ENCODE results near the gene FAM107B. TPM values are rescaled to one million over a fixed set of nuclear protein-coding genes. Genes with fewer than 3 reads are reported as not detected.

FAM107B gene
- total RNA-seq, 1 donor from 2014 or later, result 286 TPM

- POLR2A ChIA-PET, result interaction anchor here (0.7 to 3.5 kb wide), 25 partner anchors 9 to 239 kb away, joined by 3 to 14 read pairs (median 6); partner anchors contain the start of genes CDNF, HSPA14 and MSANTD7
- Mint-ChIP-seq H3K4me1 (peaks cover 76% of the 10 kb centered on the region), H3K27me3 (no peaks in the 10 kb centered on the region), H3K36me3 (ENCODE audit: low read depth) (peaks cover 86% of the 10 kb centered on the region), H3K9me3 (no peaks in the 10 kb centered on the region), H3K27ac (peak overlapping the region; percentile 75), H3K4me3 (peak overlapping the region; percentile 29)
- intact Hi-C loops (cut with micrococcal nuclease), result no loop called here
- CTCF ChIA-PET, result interaction anchor here (0.7 to 2.0 kb wide), 3 partner anchors 10 to 248 kb away, joined by 3 to 8 read pairs (median 3); no protein-coding TSS in a partner anchor
- ATAC-seq (ENCODE audit: low read depth) (no peak), DNase-seq (no peak)
- TF ChIP-seq CTCF (IDR thresholded peaks at IDR 0.05), result no peak
Measured at GRCh38 chr10:14598809-14599764, 175.6 kb downstream of the FAM107B start.

- ATAC-seq (ENCODE audit: low read depth) (no peak), DNase-seq (no peak)
- POLR2A ChIA-PET, result interaction anchor here (0.6 to 2.1 kb wide), 5 partner anchors 10 to 243 kb away, joined by 3 to 7 read pairs (median 4); partner anchors contain the start of genes CDNF, HSPA14 and MSANTD7
- H3K27me3 Mint-ChIP-seq, result no peaks in the 10 kb centered on the region
- H3K27ac Mint-ChIP-seq, result peak overlapping the region; percentile 66
- TF ChIP-seq CTCF (IDR thresholded peaks at IDR 0.05), result no peak
- H3K9me3 Mint-ChIP-seq, result no peaks in the 10 kb centered on the region
- CTCF ChIA-PET, result no interaction called here
- H3K4me1 Mint-ChIP-seq, result peaks cover 81% of the 10 kb centered on the region
- peaks cover 87% of the 10 kb centered on the region for H3K36me3 Mint-ChIP-seq (ENCODE audit: low read depth)
- intact Hi-C loops (cut with micrococcal nuclease), result no loop called here
- H3K4me3 Mint-ChIP-seq, result no peak overlapping the region
Measured at GRCh38 chr10:14595526-14596182, 179.0 kb downstream of the FAM107B start.

GRCh38 chr10:14594878-14595525 is 179.7 kb downstream of the FAM107B start:
- ChIA-PET POLR2A (interaction anchor here (0.6 to 2.1 kb wide), 7 partner anchors 11 to 243 kb away, joined by 3 to 7 read pairs (median 5); partner anchors contain the start of genes CDNF, HSPA14 and MSANTD7), CTCF (no interaction called here)
- peaks cover 81% of the 10 kb centered on the region for H3K4me1 Mint-ChIP-seq
- no peaks in the 10 kb centered on the region for H3K27me3 Mint-ChIP-seq
- TF ChIP-seq CTCF (IDR thresholded peaks at IDR 0.05), result no peak
- H3K4me3 Mint-ChIP-seq, result no peak overlapping the region
- H3K36me3 Mint-ChIP-seq (ENCODE audit: low read depth), result peaks cover 88% of the 10 kb centered on the region
- DNase-seq (no peak), ATAC-seq (ENCODE audit: low read depth) (no peak)
- no peaks in the 10 kb centered on the region for H3K9me3 Mint-ChIP-seq
- intact Hi-C loops (cut with micrococcal nuclease), result no loop called here
- H3K27ac Mint-ChIP-seq, result peak overlapping the region; percentile 2

- Mint-ChIP-seq H3K9me3 (no peaks in the 10 kb centered on the region), H3K27ac (no peak overlapping the region), H3K4me1 (peaks cover 81% of the 10 kb centered on the region), H3K4me3 (no peak overlapping the region), H3K36me3 (ENCODE audit: low read depth) (peaks cover 86% of the 10 kb centered on the region), H3K27me3 (no peaks in the 10 kb centered on the region)
- no peak for DNase-seq
- CTCF ChIA-PET, result no interaction called here
- no peak for ATAC-seq (ENCODE audit: low read depth)
- POLR2A ChIA-PET, result interaction anchor here (1.0 kb wide), 1 partner anchor 10 kb away, joined by 3 read pairs; no protein-coding TSS in a partner anchor
- intact Hi-C loops (cut with micrococcal nuclease), result no loop called here
- TF ChIP-seq CTCF (IDR thresholded peaks at IDR 0.05), result no peak
Measured at GRCh38 chr10:14593806-14594205, 180.9 kb downstream of the FAM107B start.

Measured in activated B cell treated with CpG ODN at 0.5 μM for 24 hours (primary cell).